MG63 (cell line): Measurements from ENCODE around the gene PCGF3. TPM values are rescaled to one million over a fixed set of nuclear protein-coding genes. Genes with fewer than 3 reads are reported as not detected.
"Not testable (repeated sequence)": the region's sequence is repeated elsewhere in the genome, so short reads cannot be mapped to it uniquely, and the experiment has no call there.

ENCODE experiments used
- DNase-seq: peaks from one replicate; pipeline ENCODE4 v3.0.0-alpha.2; 2020
- H3K27me3 ChIP-seq: fragments of 250-450 bp; sonication (Bioruptor Pico); 2 replicates; pipeline ENCODE4 v1.5.1; 2020; ENCODE audit warnings: mild to moderate bottlenecking, moderate library complexity
- H3K36me3 ChIP-seq: fragments of 250-450 bp; sonication (Bioruptor Pico); 2 replicates; pipeline ENCODE4 v1.5.1; 2020; ENCODE audit warnings: mild to moderate bottlenecking, moderate library complexity
- H3K4me3 ChIP-seq: fragments of 250-450 bp; sonication (Bioruptor Pico); 2 replicates; pipeline ENCODE4 v1.5.1; 2020; ENCODE audit warnings: mild to moderate bottlenecking, moderate library complexity
- H3K9me3 ChIP-seq: fragments of 250-450 bp; sonication (Bioruptor Pico); 2 replicates; pipeline ENCODE4 v1.5.1; 2020; ENCODE audit warnings: mild to moderate bottlenecking, moderate library complexity
- total RNA-seq: library from RNA; depleted of rRNA; stranded (reverse); fragments of >200 nt; shearing (Covaris generic); gene quantifications from 2 replicates; pipeline ENCODE4 v1.2.3, GENCODE V29; 2014; ENCODE audit warnings: low replicate concordance

Gene PCGF3
- total RNA-seq, 1 experiment from 2014 or later, result 9.9 TPM

- Histone ChIP-seq H3K9me3 (no peaks in the 10 kb centered on the region), H3K36me3 (no peaks in the 10 kb centered on the region; the same call in 1 of the 2 replicates), H3K4me3 (no peak overlapping the region), H3K27me3 (no peaks in the 10 kb centered on the region)
- no peak for DNase-seq
Observed at GRCh38 chr4:738781-739280, 33.2 kb downstream of the PCGF3 start.

GRCh38 chr4:739569-739968 lies 33.9 kb downstream of the PCGF3 start:
- no peaks in the 10 kb centered on the region; the same call in 1 of the 2 replicates for H3K36me3 ChIP-seq
- H3K9me3 ChIP-seq, result no peaks in the 10 kb centered on the region
- no peak for DNase-seq
- H3K27me3 ChIP-seq, result no peaks in the 10 kb centered on the region
- H3K4me3 ChIP-seq, result no peak overlapping the region

GRCh38 chr4:740011-740410 lies 34.4 kb downstream of the PCGF3 start:
- no peak for DNase-seq
- Histone ChIP-seq H3K36me3 (no peaks in the 10 kb centered on the region; the same call in 1 of the 2 replicates), H3K4me3 (no peak overlapping the region), H3K9me3 (no peaks in the 10 kb centered on the region), H3K27me3 (no peaks in the 10 kb centered on the region)

GRCh38 chr4:740656-741282 lies 35.1 kb downstream of the PCGF3 start:
- Histone ChIP-seq H3K4me3 (no peak overlapping the region), H3K9me3 (no peaks in the 10 kb centered on the region), H3K27me3 (no peaks in the 10 kb centered on the region), H3K36me3 (no peaks in the 10 kb centered on the region)
- DNase-seq, result no peak

- Histone ChIP-seq H3K36me3 (no peaks in the 10 kb centered on the region), H3K4me3 (no peak overlapping the region), H3K9me3 (no peaks in the 10 kb centered on the region), H3K27me3 (no peaks in the 10 kb centered on the region)
- DNase-seq, result no peak
Observed at GRCh38 chr4:742096-742741, 36.6 kb downstream of the PCGF3 start.

GRCh38 chr4:742742-743311 lies 37.2 kb downstream of the PCGF3 start:
- no peak overlapping the region for H3K4me3 ChIP-seq
- H3K27me3 ChIP-seq, result no peaks in the 10 kb centered on the region
- DNase-seq, result peak; percentile 33
- H3K36me3 ChIP-seq, result no peaks in the 10 kb centered on the region; the same call in 1 of the 2 replicates
- no peaks in the 10 kb centered on the region for H3K9me3 ChIP-seq

- Histone ChIP-seq H3K27me3 (no peaks in the 10 kb centered on the region), H3K9me3 (no peaks in the 10 kb centered on the region), H3K4me3 (no peak overlapping the region), H3K36me3 (peaks cover 2% of the 10 kb centered on the region; the same call in 1 of the 2 replicates)
- DNase-seq, result no peak
Observed at GRCh38 chr4:743463-744211, 38.0 kb downstream of the PCGF3 start.

- H3K36me3 ChIP-seq, result peaks cover 4% of the 10 kb centered on the region; the same call in 1 of the 2 replicates
- H3K4me3 ChIP-seq, result no peak overlapping the region
- H3K9me3 ChIP-seq, result no peaks in the 10 kb centered on the region
- no peak for DNase-seq
- no peaks in the 10 kb centered on the region for H3K27me3 ChIP-seq
Observed at GRCh38 chr4:744212-744841, 38.7 kb downstream of the PCGF3 start.

- no peaks in the 10 kb centered on the region for H3K27me3 ChIP-seq
- H3K36me3 ChIP-seq, result peaks cover 6% of the 10 kb centered on the region
- no peak overlapping the region for H3K4me3 ChIP-seq
- no peak for DNase-seq
- H3K9me3 ChIP-seq, result no peaks in the 10 kb centered on the region
Observed at GRCh38 chr4:747546-748170, 42.0 kb downstream of the PCGF3 start.

GRCh38 chr4:748461-748860 lies 42.8 kb downstream of the PCGF3 start:
- H3K4me3 ChIP-seq, result no peak overlapping the region
- DNase-seq, result no peak

GRCh38 chr4:749698-750666 lies 44.4 kb downstream of the PCGF3 start:
- no peaks in the 10 kb centered on the region for H3K9me3 ChIP-seq
- peaks cover 6% of the 10 kb centered on the region for H3K36me3 ChIP-seq
- H3K27me3 ChIP-seq, result no peaks in the 10 kb centered on the region
- no peak overlapping the region for H3K4me3 ChIP-seq
- DNase-seq, result peak; percentile 80

More at GRCh38 chr4:748461-748860, 42.8 kb downstream of the PCGF3 start:
- no peaks in the 10 kb centered on the region for H3K9me3 ChIP-seq
- no peaks in the 10 kb centered on the region for H3K27me3 ChIP-seq
- H3K36me3 ChIP-seq, result peaks cover 6% of the 10 kb centered on the region

- H3K36me3 ChIP-seq, result peaks cover 6% of the 10 kb centered on the region
- no peak for DNase-seq
Observed at GRCh38 chr4:751676-752075, 46.0 kb downstream of the PCGF3 start.

GRCh38 chr4:752196-752861 lies 46.7 kb downstream of the PCGF3 start:
- Histone ChIP-seq H3K4me3 (no peak overlapping the region), H3K36me3 (peaks cover 6% of the 10 kb centered on the region), H3K9me3 (no peaks in the 10 kb centered on the region), H3K27me3 (no peaks in the 10 kb centered on the region)
- DNase-seq, result no peak

More at GRCh38 chr4:751676-752075, 46.0 kb downstream of the PCGF3 start:
- Histone ChIP-seq H3K4me3 (no peak overlapping the region), H3K9me3 (no peaks in the 10 kb centered on the region), H3K27me3 (no peaks in the 10 kb centered on the region)

- H3K36me3 ChIP-seq, H3K9me3 ChIP-seq, DNase-seq, H3K4me3 ChIP-seq, H3K27me3 ChIP-seq: not testable (repeated sequence)
Observed at GRCh38 chr4:753186-753585, 47.6 kb downstream of the PCGF3 start.
